Keratinocyte (primary cell): ENCODE data around the gene PARP11. TPM values are rescaled to one million over a fixed set of nuclear protein-coding genes. Genes with fewer than 3 reads are reported as not detected.

Experiments
- DNase-seq: peaks from one replicate; pipeline ENCODE4 v3.0.0-alpha.2; 2011; ENCODE audit warnings: low read depth, missing footprints, low spot score
- FAIRE-seq: peaks from 2 replicates; lab custom pipeline; 2011; peaks lifted over from hg19 to GRCh38; lab: Jason Lieb, UNC
- H2AFZ ChIP-seq: 2 replicates; pipeline ENCODE4 v1.6.0; 2012; ENCODE audit warnings: low read length, control low read depth, inconsistent platforms; ENCODE audit not compliant: control insufficient read depth
- H3K27ac ChIP-seq: 2 replicates; pipeline ENCODE4 v1.5.1; 2011; ENCODE audit warnings: low read length; ENCODE audit not compliant: control insufficient read depth, insufficient read depth
- H3K27me3 ChIP-seq: 3 replicates; pipeline ENCODE4 v1.6.0; 2011; ENCODE audit warnings: low read length; ENCODE audit not compliant: control insufficient read depth, insufficient read depth; ENCODE audit errors: extremely low read depth
- H3K36me3 ChIP-seq, 2 experiments: 2 replicates in 1 of 2; 3 replicates in 1 of 2; pipeline ENCODE4 v1.5.1; 2011; ENCODE audit warnings: low read length in 2 of 2, mild to moderate bottlenecking in 1 of 2; ENCODE audit not compliant: control insufficient read depth in 2 of 2, insufficient read depth in 2 of 2; ENCODE audit errors: extremely low read depth in 1 of 2
- H3K4me1 ChIP-seq: 3 replicates; pipeline ENCODE4 v1.5.1; 2011; ENCODE audit warnings: low read length; ENCODE audit not compliant: control insufficient read depth, insufficient read depth; ENCODE audit errors: extremely low read depth
- H3K4me2 ChIP-seq: 3 replicates; pipeline ENCODE4 v1.6.0; 2011; ENCODE audit warnings: low read depth, low read length; ENCODE audit not compliant: control insufficient read depth, insufficient read depth; ENCODE audit errors: extremely low read depth
- H3K4me3 ChIP-seq, 3 experiments: fragments of 200-600 bp in 1 of 3; sonication (generic) in 1 of 3; 2 replicates in 2 of 3; 3 replicates in 1 of 3; pipeline ENCODE4 v1.5.1; 2011 to 2016; ENCODE audit warnings: low read length in 3 of 3, mild to moderate bottlenecking in 3 of 3, control low read depth in 2 of 3, inconsistent platforms in 1 of 3, low read depth in 1 of 3, mixed read lengths in 1 of 3, mixed run types in 1 of 3, moderate library complexity in 1 of 3; ENCODE audit not compliant: control insufficient read depth in 2 of 3, insufficient read depth in 2 of 3; ENCODE audit errors: extremely low read depth in 1 of 3
- H3K79me2 ChIP-seq: 2 replicates; pipeline ENCODE4 v1.6.0; 2012; ENCODE audit warnings: low read length; ENCODE audit not compliant: control insufficient read depth, insufficient read depth
- H3K9ac ChIP-seq: 3 replicates; pipeline ENCODE4 v1.6.0; 2011; ENCODE audit warnings: low read length; ENCODE audit not compliant: control insufficient read depth, insufficient read depth; ENCODE audit errors: extremely low read depth
- H3K9me1 ChIP-seq: 3 replicates; pipeline ENCODE4 v1.6.0; 2011; ENCODE audit warnings: low read length; ENCODE audit not compliant: control insufficient read depth, insufficient read depth; ENCODE audit errors: extremely low read depth
- H3K9me3 ChIP-seq: 2 replicates; pipeline ENCODE4 v1.5.1; 2012; ENCODE audit warnings: low read depth, low read length; ENCODE audit not compliant: control insufficient read depth
- H4K20me1 ChIP-seq: 3 replicates; pipeline ENCODE4 v1.6.0; 2011; ENCODE audit warnings: low read length; ENCODE audit not compliant: control insufficient read depth, insufficient read depth; ENCODE audit errors: extremely low read depth
- CTCF ChIP-seq, 3 experiments: IDR thresholded peaks in 1 of 3; conservative IDR thresholded peaks in 1 of 3; optimal IDR thresholded peaks in 1 of 3; 2 replicates in 2 of 3; 3 replicates in 1 of 3; pipeline versions ENCODE3 to v1.5.1; 2011; ENCODE audit warnings: low read length in 3 of 3, mild to moderate bottlenecking in 3 of 3, moderate library complexity in 2 of 3, control low read depth in 1 of 3, inconsistent platforms in 1 of 3; ENCODE audit not compliant: insufficient read depth in 2 of 3; ENCODE audit errors: extremely low read depth in 1 of 3
- EZH2 ChIP-seq: IDR thresholded peaks from one replicate; pipeline ENCODE4 v1.6.1; 2012; ENCODE audit warnings: inconsistent platforms, mild to moderate bottlenecking, low read length, moderate library complexity
- dilution Hi-C: fragments of 300-500 bp; cut with MboI; formaldehyde crosslinking; loops from one replicate; pipeline ENCODE4 v1.7.0; 2020; ENCODE audit warnings: low sequenced_read_pairs; ENCODE audit not compliant: extremely low pct_ligation_motif_present
- polyA plus RNA-seq, 5 experiments: library from polyadenylated mRNA; depleted of rRNA in 3 of 5; stranded (reverse) in 3 of 5; stranded (forward) in 1 of 5; unstranded in 1 of 5; fragments of >200 nt; gene quantifications; 1 replicate in 1 of 5; 2 replicates in 3 of 5; 3 replicates in 1 of 5; pipeline versions ENCODE4 v1.2.1 to v1.2.3, GENCODE V29; 2011 to 2012; ENCODE audit warnings: missing spikeins in 2 of 5, low read depth in 1 of 5, low replicate concordance in 1 of 5

Gene PARP11
- polyA plus RNA-seq, 1 donor (not counting 4 experiments of a cell fraction or from before 2014, with no cell fraction given), result 5.4 TPM

- no peak for TF ChIP-seq CTCF (optimal IDR thresholded peaks at IDR 0.05 in 1 of 3, IDR thresholded peaks at IDR 0.05 in 1 of 3, conservative IDR thresholded peaks at IDR 0.05 in 1 of 3; ENCODE audit: extremely low read depth in 1 of 3, insufficient read depth in 2 of 3, low read length in 3 of 3)
- TF ChIP-seq EZH2, result no peak
- Histone ChIP-seq H3K79me2 (no peaks in the 10 kb centered on the region), H3K9ac (no peak overlapping the region), H3K9me3 (no peaks in the 10 kb centered on the region), H2AFZ (no peak overlapping the region), H3K4me1 (no peaks in the 10 kb centered on the region), H3K27me3 (peaks cover 4% of the 10 kb centered on the region), H3K4me3 (no peak overlapping the region), H3K27ac (no peak overlapping the region), H3K4me2 (no peak overlapping the region), H3K9me1 (no peaks in the 10 kb centered on the region), H4K20me1 (no peaks in the 10 kb centered on the region), H3K36me3 (no peaks in the 10 kb centered on the region)
- FAIRE-seq (no peak), DNase-seq (no peak)
- dilution Hi-C loops, result no loop called here
Measured at GRCh38 chr12:3888659-3889058, 15.5 kb upstream of the PARP11 start.

- H3K4me2 ChIP-seq, result peak overlapping the region; percentile 42
- H3K27me3 ChIP-seq, result peaks cover 4% of the 10 kb centered on the region
- FAIRE-seq (peak; percentile 70), DNase-seq (no peak)
- no peak overlapping the region for H3K4me3 ChIP-seq
- H3K9me3 ChIP-seq, result no peaks in the 10 kb centered on the region
- H2AFZ ChIP-seq, result no peak overlapping the region
- TF ChIP-seq EZH2 (no peak), CTCF (optimal IDR thresholded peaks at IDR 0.05 in 1 of 3, IDR thresholded peaks at IDR 0.05 in 1 of 3, conservative IDR thresholded peaks at IDR 0.05 in 1 of 3; ENCODE audit: extremely low read depth in 1 of 3, insufficient read depth in 2 of 3, low read length in 3 of 3) (peak; percentile 46 to 64 (median 64))
- H3K4me1 ChIP-seq, result no peaks in the 10 kb centered on the region
- no peak overlapping the region for H3K27ac ChIP-seq
- no peaks in the 10 kb centered on the region for H3K79me2 ChIP-seq
- no peaks in the 10 kb centered on the region for H3K36me3 ChIP-seq
- H3K9ac ChIP-seq, result no peak overlapping the region
- H3K9me1 ChIP-seq, result no peaks in the 10 kb centered on the region
- H4K20me1 ChIP-seq, result no peaks in the 10 kb centered on the region
- dilution Hi-C loops, result no loop called here
Measured at GRCh38 chr12:3885277-3886094, 12.3 kb upstream of the PARP11 start.
